Measurements from ENCODE around the gene TENM4. TPM values are rescaled to one million over a fixed set of nuclear protein-coding genes. Genes with fewer than 3 reads are reported as not detected.

TENM4 gene
- total and polyA plus RNA-seq, 2 experiments from 2014 or later, result 19.0 to 105 TPM

DNA sequence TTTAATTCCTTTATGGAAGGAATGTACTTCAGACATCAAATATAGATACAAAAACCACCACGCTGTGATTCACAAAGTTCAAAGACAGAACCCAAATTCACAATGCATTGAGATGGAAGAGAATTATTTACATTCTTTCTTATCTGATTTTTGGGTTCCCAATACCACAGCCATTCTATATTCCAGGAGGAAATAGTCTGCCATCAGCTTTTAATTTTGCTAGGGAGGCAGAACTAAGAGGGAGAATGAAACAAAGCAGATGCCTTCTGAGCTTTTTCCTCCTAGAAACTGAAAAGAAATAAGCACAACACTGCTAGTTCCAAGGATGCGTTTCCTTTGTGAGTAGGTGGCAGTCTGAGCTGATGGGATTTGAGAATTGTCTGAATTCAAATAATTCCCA, 583.1 kb downstream of the TENM4 start:
- peak in 1 of 2 donors; percentile 39 for DNase-seq (ENCODE audit: low read depth in 1 of 2, low spot score in 1 of 2)
- Histone ChIP-seq H3K9me3 (ENCODE audit: low read depth) (no peaks in the 10 kb centered on the region), H3K27me3 (no peaks in the 10 kb centered on the region), H3K4me3 (no peak overlapping the region), H3K36me3 (no peaks in the 10 kb centered on the region), H3K27ac (no peak overlapping the region), H3K4me1 (ENCODE audit: low read depth) (no peaks in the 10 kb centered on the region)
- TF ChIP-seq, protein P1, sequence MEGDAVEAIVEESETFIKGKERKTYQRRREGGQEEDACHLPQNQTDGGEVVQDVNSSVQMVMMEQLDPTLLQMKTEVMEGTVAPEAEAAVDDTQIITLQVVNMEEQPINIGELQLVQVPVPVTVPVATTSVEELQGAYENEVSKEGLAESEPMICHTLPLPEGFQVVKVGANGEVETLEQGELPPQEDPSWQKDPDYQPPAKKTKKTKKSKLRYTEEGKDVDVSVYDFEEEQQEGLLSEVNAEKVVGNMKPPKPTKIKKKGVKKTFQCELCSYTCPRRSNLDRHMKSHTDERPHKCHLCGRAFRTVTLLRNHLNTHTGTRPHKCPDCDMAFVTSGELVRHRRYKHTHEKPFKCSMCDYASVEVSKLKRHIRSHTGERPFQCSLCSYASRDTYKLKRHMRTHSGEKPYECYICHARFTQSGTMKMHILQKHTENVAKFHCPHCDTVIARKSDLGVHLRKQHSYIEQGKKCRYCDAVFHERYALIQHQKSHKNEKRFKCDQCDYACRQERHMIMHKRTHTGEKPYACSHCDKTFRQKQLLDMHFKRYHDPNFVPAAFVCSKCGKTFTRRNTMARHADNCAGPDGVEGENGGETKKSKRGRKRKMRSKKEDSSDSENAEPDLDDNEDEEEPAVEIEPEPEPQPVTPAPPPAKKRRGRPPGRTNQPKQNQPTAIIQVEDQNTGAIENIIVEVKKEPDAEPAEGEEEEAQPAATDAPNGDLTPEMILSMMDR (IDR thresholded peaks at IDR 0.05; ENCODE audit: low read depth, low read length), result no peak

DNA sequence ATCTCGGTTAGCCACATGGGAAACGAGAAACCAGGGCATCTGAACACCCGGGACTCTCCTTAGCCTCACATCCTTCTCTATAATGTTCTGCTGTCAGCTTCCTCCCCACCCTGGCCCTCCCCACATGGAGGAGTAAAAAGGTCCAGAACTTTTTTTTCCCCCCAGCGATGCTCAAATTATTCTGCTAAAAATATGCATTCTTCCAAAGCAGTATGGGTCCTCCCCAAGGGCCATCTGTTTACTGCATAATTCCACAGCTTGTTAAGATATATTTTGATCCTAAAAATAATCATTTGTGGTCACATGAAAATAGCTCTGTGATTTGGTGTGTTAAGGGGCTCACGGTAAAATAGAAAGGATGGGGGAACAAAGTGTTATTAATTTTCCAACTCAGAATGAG, 584.6 kb downstream of the TENM4 start:
- Histone ChIP-seq H3K36me3 (no peaks in the 10 kb centered on the region), H3K9me3 (ENCODE audit: low read depth) (no peaks in the 10 kb centered on the region), H3K4me1 (ENCODE audit: low read depth) (peaks cover 5% of the 10 kb centered on the region), H3K4me3 (no peak overlapping the region), H3K27ac (no peak overlapping the region), H3K27me3 (no peaks in the 10 kb centered on the region)
- TF ChIP-seq, protein P1 (IDR thresholded peaks at IDR 0.05; ENCODE audit: low read depth, low read length), result no peak
- no peak for DNase-seq (ENCODE audit: low read depth in 1 of 2, low spot score in 1 of 2)

DNA sequence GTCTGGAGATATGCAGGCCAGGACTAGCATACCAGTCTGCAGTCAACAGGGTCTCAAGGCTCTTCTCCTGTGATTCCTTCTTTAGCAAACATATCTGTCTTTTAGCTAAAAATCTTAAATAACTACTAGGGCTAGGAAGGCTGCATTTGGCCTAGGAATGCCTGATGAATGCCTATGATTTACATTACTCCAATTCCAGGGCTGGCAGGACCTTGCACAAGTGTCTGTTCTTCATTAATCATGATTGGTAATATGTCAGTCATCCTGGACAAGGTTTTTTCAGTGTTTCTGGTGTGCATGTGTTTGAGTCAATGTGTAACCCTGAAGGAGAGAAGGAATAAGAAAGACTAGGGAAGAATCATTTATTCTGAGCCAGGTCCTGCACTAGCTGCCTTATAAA, 585.7 kb downstream of the TENM4 start:
- H3K36me3 ChIP-seq, result no peaks in the 10 kb centered on the region
- H3K4me1 ChIP-seq (ENCODE audit: low read depth), result peaks cover 5% of the 10 kb centered on the region
- TF ChIP-seq, protein P1 (IDR thresholded peaks at IDR 0.05; ENCODE audit: low read depth, low read length), result no peak
- no peaks in the 10 kb centered on the region for H3K9me3 ChIP-seq (ENCODE audit: low read depth)
- no peak for DNase-seq (ENCODE audit: low read depth in 1 of 2, low spot score in 1 of 2)
- no peak overlapping the region for H3K27ac ChIP-seq
- no peaks in the 10 kb centered on the region for H3K27me3 ChIP-seq
- H3K4me3 ChIP-seq, result no peak overlapping the region

DNA sequence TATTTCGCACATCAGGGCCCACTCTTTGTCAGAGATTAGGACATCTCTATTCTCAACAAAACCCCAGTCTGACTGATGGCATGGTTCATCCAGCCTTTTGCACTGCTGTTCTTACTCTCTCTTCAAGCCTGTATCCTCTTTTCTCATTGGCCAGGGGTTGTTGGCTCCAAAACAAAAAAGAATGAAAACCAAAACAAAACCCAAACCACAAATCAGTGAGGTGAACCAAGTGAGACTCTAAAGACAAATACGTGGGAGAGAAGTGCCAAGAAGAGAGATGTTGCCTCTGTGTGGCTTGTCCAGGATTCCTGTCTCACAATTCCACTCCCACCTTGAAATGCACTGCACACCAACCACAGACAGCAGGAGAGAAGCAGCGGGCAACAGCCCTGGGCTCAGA, 587.3 kb downstream of the TENM4 start:
- no peak overlapping the region for H3K4me3 ChIP-seq
- TF ChIP-seq, protein P1 (IDR thresholded peaks at IDR 0.05; ENCODE audit: low read depth, low read length), result no peak

DNA sequence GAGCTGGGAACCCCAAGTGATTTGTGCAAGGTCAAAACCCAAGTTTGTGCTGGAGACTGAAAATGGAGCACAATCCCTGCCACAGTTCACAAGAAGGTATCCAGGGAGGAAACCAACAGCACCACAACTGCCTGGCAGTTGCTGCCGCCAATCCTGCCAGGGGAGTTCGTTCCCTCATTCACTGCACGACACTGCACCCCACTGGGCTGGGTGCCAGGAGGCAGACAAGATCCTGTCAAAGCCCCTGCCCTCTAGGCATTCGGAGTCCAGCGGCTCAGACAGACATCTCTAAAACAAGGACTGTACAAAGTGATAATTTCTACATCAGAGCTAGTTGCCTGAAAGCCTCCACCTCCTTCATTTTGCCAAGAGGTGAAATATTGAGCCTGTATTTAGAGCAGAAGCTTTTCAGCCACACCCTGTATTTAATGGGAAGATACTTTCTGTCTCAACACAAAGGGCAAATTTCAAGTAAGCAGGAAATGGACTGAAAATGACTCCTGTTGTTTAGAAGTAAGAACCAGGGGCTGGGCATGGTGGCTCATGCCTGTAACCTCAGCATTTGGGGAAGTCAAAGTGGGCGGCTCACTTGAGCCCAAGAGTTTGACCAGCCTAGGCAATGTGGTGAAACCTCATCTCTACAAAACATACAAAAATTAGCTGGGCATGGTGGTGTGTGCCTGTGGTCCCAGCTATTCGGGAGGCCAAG, 588.8 kb downstream of the TENM4 start:
- Histone ChIP-seq H3K4me3 (no peak overlapping the region), H3K27ac (peak overlapping the region; percentile 30), H3K4me1 (ENCODE audit: low read depth) (peaks cover 8% of the 10 kb centered on the region), H3K36me3 (no peaks in the 10 kb centered on the region), H3K27me3 (no peaks in the 10 kb centered on the region), H3K9me3 (ENCODE audit: low read depth) (no peaks in the 10 kb centered on the region)
- no peak for DNase-seq (ENCODE audit: low read depth in 1 of 2, low spot score in 1 of 2)
- TF ChIP-seq, protein P1 (IDR thresholded peaks at IDR 0.05; ENCODE audit: low read depth, low read length), result no peak

More for the DNA sequence above, 587.3 kb downstream of the TENM4 start:
- Histone ChIP-seq H3K9me3 (ENCODE audit: low read depth) (no peaks in the 10 kb centered on the region), H3K27me3 (no peaks in the 10 kb centered on the region), H3K36me3 (no peaks in the 10 kb centered on the region), H3K27ac (no peak overlapping the region), H3K4me1 (ENCODE audit: low read depth) (peaks cover 5% of the 10 kb centered on the region)
- DNase-seq (ENCODE audit: low read depth in 1 of 2, low spot score in 1 of 2), result no peak

All from cardiac muscle cell (in vitro differentiated cells and primary cell).